GM04503 (cell line): ENCODE data around the gene HOXB13.

Experiments
- DNase-seq: peaks from one replicate; pipeline ENCODE4 v3.0.0-alpha.2; 2012; ENCODE audit warnings: low read depth

Gene HOXB13

DNA sequence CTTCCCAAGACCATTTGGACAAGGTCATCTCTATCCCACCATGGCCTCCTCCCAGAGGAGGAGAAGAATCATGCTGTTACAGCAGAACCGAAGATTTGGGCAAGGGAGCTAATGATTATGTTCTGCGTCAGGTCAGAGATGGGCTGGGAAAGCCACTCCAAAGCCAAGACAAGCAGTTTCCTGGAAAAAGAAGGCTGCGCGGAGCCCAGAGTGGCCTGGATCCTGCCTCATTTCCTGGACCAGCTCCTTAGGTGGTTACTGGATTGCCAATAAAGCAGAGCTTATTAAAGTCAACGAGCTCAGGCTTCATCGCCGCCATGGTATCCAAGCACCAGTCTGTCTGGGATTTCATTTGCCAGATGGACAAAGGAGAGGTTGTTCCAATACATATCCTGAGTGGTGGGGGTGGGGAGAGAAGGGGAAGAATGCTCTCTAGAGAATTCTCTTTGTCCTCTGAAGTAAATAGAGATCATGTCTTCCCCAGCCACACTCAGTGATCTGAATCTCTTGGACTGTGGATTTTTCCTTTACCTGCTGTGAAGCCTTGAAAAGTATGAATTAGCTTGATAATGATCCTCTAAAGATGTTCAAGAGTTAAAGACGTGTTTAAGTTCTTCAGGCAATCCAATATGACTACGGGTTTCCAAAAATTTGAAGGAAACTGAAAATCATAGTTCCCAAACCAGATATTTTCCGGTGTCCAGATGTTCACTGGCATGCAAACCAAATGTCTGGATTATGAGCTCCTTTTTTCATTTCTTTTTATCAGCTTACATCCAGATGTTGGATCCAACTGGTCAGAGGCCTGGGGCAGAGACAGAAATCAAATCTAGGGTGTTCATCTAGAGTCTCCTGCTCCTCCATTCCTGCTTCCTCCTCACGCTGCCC lies 23.9 kb downstream of the HOXB13 start:
- DNase-seq, result no peak

DNA sequence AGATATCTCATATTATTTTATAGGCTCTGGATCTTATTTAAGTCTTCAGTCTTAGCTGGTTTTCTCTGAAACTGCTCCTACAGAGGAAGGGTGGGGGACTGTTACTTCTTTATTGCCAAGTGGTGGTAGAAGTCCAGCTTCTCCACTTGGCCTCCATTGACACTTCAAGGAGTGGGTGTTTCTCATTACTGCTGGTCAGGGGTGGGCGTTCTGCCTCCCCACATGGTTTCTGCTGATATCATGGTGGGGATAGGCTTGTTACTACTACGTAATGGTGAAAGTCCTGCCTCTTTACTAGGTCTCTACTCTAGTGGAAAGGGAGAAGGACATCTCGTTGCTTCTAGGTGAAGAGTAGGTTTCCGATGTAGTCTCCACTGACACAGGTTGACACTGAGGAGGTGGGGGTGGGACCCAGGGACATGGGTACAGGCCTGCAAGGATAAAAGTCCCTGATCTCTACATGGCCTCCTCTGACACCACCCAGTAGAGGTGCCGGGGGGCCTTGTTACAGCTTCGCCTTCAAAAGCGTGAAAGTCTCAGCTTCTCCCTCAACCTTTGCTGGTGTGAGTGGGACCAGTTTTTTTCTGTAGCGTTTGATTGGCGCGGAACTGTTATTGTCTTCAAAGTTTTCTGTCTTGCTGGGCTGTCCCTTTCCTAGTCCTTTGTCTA lies 26.6 kb downstream of the HOXB13 start:
- DNase-seq, result no peak

DNA sequence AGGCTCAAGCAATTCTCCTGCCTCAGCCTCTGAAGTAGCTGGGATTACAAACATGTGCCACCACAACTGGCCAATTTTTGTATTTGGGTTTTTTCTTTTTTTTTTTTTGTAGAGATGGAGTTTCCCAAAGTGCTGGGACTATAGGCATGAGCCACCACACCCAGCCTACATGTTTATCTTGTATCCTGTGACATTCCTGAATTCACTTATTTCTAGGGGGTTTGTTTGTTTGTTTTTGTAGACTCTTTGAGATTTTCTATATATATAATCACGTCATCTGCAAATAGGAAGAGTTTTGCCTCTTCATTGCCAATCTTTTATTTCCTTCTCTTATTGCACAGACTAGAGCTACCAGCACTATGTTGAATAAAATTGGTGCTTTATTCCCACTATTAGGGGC lies 35.4 kb downstream of the HOXB13 start:
- no peak for DNase-seq

DNA sequence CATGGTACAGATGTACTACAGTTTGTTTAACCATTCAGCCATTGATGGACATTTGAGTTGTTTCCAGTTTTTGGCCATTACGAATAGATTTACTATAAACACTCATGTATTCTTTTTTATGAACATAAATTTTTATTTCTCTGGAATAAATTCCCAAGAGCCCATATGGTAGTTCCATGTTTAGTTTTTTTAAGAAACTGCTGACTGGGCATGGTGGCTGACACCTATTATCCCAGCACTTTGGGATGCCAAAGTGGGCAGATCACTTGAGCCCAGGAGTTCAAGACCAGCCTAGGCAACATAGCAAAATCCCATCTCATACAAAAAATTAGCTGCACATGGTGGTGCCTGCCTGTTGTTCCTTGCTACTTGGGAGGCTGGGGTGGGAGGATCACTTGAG lies 36.5 kb downstream of the HOXB13 start:
- DNase-seq, result no peak

DNA sequence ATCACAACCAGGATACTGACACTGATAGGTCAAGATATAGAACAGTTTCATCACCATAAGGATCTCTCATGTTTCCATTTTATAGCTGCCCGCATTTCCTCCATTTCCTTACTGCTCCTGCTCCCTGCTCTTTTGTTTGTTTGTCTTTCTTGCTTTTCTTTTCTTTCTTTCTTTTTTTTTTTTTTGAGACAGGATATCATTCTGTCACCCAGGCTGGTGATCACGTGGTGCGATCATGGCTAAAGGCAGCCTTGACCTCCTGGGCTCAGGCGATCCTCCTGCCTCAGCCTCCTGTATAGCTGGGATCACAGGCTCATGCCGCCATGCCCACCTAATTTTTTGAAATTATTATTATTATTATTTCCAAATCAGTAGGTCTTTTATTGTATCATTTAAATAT lies 37.9 kb downstream of the HOXB13 start:
- no peak for DNase-seq

DNA sequence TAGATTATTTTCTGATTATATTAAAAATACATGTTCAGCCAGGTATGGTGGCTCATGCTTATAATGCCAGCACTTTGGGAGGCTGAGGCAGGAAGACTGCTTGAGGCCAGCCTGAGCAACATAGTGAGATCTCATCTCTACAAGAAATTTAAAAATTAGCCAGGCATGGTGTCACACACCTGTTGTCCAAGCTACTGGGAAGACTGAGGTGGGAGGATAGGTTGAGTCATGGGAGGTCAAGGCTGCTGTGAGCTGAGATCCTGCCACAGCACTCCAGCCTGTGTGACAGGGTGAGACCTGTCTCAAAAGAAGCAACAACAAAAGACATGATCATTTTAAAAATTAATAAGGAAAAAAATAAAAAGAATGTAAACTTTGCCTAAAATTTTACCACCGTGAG lies 46.9 kb downstream of the HOXB13 start:
- no peak for DNase-seq

DNA sequence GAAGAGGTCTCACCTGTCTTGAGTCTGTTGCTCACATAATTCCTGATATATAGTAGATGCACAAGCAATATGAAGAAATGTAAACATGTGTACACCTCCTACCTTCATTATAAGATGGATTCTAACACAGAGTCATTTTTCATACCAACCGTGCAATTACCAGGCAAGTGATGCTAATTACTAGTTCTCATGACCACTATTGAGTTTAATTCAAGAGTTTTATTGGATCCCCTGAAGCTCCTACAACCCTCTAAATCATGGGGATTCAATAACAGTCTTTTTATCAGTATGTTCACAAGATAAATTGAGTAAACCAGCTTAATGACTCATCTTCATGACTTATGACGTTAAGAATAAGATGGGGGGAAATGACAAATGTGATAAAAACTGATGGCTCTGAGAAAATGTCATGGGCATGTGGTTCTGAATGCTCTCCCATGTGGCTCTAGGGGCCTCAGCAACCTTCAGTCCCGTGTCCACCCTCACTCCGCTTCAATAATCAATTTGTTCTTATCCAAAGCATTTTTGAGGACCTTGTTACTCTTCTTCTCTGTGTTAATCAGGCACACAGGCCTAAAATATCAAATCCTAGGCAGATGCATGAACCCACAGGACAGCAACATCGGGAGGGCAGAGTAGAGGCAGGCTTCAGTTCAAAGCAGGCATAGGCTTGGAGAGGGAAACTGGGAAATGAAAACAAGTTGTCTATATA lies 49.0 kb downstream of the HOXB13 start:
- DNase-seq, result no peak

DNA sequence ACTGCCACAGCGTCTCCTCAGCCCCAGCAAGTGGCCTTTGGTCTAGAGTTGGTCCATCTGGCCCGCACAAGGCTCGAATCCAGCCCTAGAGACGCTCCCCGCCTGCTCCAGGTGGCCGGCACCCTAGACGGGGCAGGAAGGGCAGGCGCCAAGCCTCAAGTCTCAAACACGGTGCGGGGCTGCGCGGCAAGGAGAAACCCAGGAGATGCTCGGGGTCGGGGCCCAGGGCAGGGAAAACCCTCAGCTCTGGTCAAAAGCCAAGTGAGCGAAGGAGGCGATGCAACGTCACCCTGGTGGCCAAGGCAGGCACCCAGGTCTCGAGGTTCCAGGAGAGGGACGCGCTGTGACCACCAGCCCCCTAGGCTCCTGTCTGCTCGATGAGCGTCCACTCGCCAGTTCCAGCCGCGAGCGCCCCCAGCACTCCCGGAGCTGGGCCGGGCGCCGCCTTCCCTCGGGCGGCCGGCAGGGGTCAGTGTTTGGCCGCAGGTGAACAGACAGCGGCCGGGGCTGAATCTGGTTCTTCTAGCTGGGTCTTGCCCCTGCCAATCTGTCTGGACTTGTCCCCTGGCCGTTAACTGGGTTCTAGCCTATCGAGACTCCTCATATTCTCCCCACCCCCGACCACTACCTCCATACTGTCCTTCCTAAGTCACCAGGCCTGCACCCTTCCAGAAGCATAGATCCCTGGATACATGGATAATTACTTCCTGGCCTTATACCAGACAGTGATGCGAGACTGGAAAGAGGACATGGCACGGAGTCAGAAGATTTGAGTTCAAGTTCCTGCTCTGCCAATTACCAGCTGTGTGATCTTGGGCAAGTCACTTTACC lies 50.2 kb downstream of the HOXB13 start:
- DNase-seq, result no peak

DNA sequence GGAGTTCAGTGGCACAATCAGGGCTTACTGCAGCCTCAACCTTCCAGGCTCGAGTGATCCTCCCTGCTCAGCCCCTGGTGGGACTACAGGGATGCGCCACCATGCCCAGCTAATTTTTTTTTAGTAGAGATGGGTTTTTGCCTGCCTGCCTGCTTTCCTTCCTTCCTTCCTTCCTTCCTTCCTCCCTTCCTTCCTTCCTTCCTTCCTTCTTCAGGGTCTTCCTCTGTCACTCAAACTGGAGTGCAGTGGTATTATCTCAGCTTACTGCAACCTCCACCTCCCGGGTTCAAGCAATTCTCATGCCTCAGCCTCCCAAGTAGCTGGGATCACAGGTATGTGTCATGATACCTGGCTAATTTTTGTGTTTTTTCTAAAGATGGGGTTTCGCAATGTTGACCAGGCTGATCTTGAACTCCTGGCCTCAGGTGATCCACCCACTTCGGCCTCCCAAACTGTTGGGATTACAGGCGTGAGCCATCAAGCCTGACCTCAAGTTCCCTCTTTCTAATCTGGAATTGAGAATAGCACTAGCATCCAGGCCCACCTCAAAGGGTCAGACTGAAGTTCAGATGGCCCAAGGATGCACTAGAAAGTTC lies 51.5 kb downstream of the HOXB13 start:
- DNase-seq, result no peak
